HTERT RPE-1 (cell line): ENCODE measurements around the gene C19orf53.
"Not testable (repeated sequence)": the region's sequence is repeated elsewhere in the genome, so short reads cannot be mapped to it uniquely, and the experiment has no call there.

ENCODE experiments used
- in situ Hi-C: fragments of 300-500 bp; cut with MboI; formaldehyde crosslinking; loops from 4 replicates; pipeline ENCODE4 v1.14.3; 2020; ENCODE audit warnings: low sequenced_read_pairs

Gene C19orf53

GRCh38 chr19:13774217-13775191 is at the start of gene C19orf53:
Gene C19orf53, plus strand, starts transcription at chr19:13774456. Its CDS starts 22 bp downstream, at chr19:13774478.
- in situ Hi-C loops, result no loop called here

- in situ Hi-C loops, result no loop called here
These were observed 47.9 kb upstream of the C19orf53 start for GRCh38 chr19:13726323-13726722.

- in situ Hi-C loops, result no loop called here
These were observed 46.5 kb upstream of the C19orf53 start for GRCh38 chr19:13727798-13728197.

- in situ Hi-C loops, result no loop called here
These were observed 44.4 kb upstream of the C19orf53 start for GRCh38 chr19:13729859-13730258.

GRCh38 chr19:13731147-13731964 is 42.9 kb upstream of the C19orf53 start:
- in situ Hi-C loops, result no loop called here

GRCh38 chr19:13732337-13732736 is 41.9 kb upstream of the C19orf53 start:
- in situ Hi-C loops, result no loop called here

GRCh38 chr19:13734751-13735150 is 39.5 kb upstream of the C19orf53 start:
- in situ Hi-C loops, result no loop called here

GRCh38 chr19:13738073-13738472 is 36.2 kb upstream of the C19orf53 start:
- in situ Hi-C loops, result no loop called here

GRCh38 chr19:13741893-13742292 is 32.4 kb upstream of the C19orf53 start:
- in situ Hi-C loops, result no loop called here

- in situ Hi-C loops, result no loop called here
These were observed 31.5 kb upstream of the C19orf53 start for GRCh38 chr19:13742756-13743155.

GRCh38 chr19:13744174-13744573 is 30.1 kb upstream of the C19orf53 start:
- in situ Hi-C loops, result no loop called here

GRCh38 chr19:13747098-13747453 is 27.2 kb upstream of the C19orf53 start:
- in situ Hi-C loops, result no loop called here

GRCh38 chr19:13748169-13748828 is 26.0 kb upstream of the C19orf53 start:
- in situ Hi-C loops, result no loop called here

- in situ Hi-C loops, result no loop called here
These were observed 22.8 kb upstream of the C19orf53 start for GRCh38 chr19:13751436-13751835.

GRCh38 chr19:13753622-13754021 is 20.6 kb upstream of the C19orf53 start:
- in situ Hi-C loops, result not testable (repeated sequence)

GRCh38 chr19:13756210-13756609 is 18.0 kb upstream of the C19orf53 start:
- in situ Hi-C loops, result no loop called here

GRCh38 chr19:13757805-13758772 is 16.2 kb upstream of the C19orf53 start:
- in situ Hi-C loops, result no loop called here

- in situ Hi-C loops, result no loop called here
These were observed 15.5 kb upstream of the C19orf53 start for GRCh38 chr19:13758795-13759194.

- in situ Hi-C loops, result no loop called here
These were observed 12.8 kb upstream of the C19orf53 start for GRCh38 chr19:13761423-13761822.

- in situ Hi-C loops, result no loop called here
These were observed 11.5 kb upstream of the C19orf53 start for GRCh38 chr19:13762635-13763235.
